ENCODE measurements around the gene JUNB.

DNA sequence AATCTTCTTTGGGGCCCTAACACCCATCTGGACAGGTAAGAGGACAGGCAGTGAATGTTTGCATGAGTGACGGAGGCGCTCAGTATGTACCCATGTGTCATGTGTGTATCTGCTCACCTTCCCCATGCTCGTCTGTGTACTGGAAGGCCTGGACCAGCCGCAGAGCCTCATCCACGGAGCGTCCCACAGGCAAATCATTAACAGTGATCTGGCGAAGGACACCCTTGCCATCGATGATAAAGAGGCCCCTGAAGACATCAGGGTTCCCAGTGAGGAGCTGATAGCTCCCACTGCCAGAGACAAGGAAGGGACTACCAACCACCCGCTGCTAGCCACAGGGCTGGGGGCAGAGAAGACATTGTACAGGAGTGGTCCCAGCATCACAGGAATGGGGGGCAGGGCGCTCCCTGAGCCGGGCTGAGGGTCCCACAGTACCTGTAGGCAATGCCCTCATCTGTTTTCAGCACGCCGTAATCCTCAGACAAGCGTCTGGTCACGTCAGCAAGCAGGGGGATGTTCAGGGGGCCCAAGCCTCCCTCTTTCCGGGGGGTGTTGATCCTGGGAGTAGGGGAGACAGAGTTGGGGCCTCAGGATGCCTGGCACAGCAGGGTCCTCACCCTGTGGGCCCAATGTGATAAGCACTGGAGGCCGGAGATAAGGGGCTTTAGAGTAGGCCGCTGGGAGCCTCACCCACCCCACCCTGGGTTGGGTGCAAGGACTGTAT is 8.6 kb downstream of the JUNB start:
- no peak for TF ChIP-seq POLR2A (IDR thresholded peaks at IDR 0.05)
- TF ChIP-seq, protein P1, sequence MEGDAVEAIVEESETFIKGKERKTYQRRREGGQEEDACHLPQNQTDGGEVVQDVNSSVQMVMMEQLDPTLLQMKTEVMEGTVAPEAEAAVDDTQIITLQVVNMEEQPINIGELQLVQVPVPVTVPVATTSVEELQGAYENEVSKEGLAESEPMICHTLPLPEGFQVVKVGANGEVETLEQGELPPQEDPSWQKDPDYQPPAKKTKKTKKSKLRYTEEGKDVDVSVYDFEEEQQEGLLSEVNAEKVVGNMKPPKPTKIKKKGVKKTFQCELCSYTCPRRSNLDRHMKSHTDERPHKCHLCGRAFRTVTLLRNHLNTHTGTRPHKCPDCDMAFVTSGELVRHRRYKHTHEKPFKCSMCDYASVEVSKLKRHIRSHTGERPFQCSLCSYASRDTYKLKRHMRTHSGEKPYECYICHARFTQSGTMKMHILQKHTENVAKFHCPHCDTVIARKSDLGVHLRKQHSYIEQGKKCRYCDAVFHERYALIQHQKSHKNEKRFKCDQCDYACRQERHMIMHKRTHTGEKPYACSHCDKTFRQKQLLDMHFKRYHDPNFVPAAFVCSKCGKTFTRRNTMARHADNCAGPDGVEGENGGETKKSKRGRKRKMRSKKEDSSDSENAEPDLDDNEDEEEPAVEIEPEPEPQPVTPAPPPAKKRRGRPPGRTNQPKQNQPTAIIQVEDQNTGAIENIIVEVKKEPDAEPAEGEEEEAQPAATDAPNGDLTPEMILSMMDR (IDR thresholded peaks at IDR 0.05) = no peak
- no peak for TF ChIP-seq POLR2AphosphoS5 (IDR thresholded peaks at IDR 0.05)

Measured in breast epithelium (tissue), 3 donors.